Keratinocyte (primary cell): ENCODE measurements around the gene CD248.

Experiments used
- CTCF ChIP-seq, 3 experiments: IDR thresholded peaks in 1 of 3; conservative IDR thresholded peaks in 1 of 3; optimal IDR thresholded peaks in 1 of 3; 2 replicates in 2 of 3; 3 replicates in 1 of 3; pipeline versions ENCODE3 to v1.5.1; 2011; ENCODE audit warnings: low read length in 3 of 3, mild to moderate bottlenecking in 3 of 3, moderate library complexity in 2 of 3, control low read depth in 1 of 3, inconsistent platforms in 1 of 3; ENCODE audit not compliant: insufficient read depth in 2 of 3; ENCODE audit errors: extremely low read depth in 1 of 3
- EZH2 ChIP-seq: IDR thresholded peaks from one replicate; pipeline ENCODE4 v1.6.1; 2012; ENCODE audit warnings: inconsistent platforms, mild to moderate bottlenecking, low read length, moderate library complexity

GRCh38 chr11:66278363-66279091 lies 38.3 kb downstream of the CD248 start:
- TF ChIP-seq CTCF (optimal IDR thresholded peaks at IDR 0.05 in 1 of 3, IDR thresholded peaks at IDR 0.05 in 1 of 3, conservative IDR thresholded peaks at IDR 0.05 in 1 of 3; ENCODE audit: extremely low read depth in 1 of 3, insufficient read depth in 2 of 3, low read length in 3 of 3) (no peak), EZH2 (no peak)
